Left ventricle myocardium inferior (tissue), 1 donor: Measurements from ENCODE around the gene CHRD. TPM values are rescaled to one million over a fixed set of nuclear protein-coding genes. Genes with fewer than 3 reads are reported as not detected.

ENCODE experiments used
- DNase-seq: peaks from one replicate; pipeline ENCODE4 v3.0.0-alpha.2; 2020
- H3K27ac ChIP-seq: fragments of 200-600 bp; replicated peaks from 2 replicates; pipeline ENCODE4 v1.8.0; 2021
- H3K27me3 ChIP-seq: fragments of 200-600 bp; 2 replicates; pipeline ENCODE4 v1.8.0; 2021; ENCODE audit warnings: low read depth
- H3K36me3 ChIP-seq: fragments of 200-600 bp; 2 replicates; pipeline ENCODE4 v1.8.0; 2021
- H3K4me1 ChIP-seq: fragments of 200-600 bp; 2 replicates; pipeline ENCODE4 v1.8.0; 2021
- H3K4me3 ChIP-seq: fragments of 200-600 bp; 2 replicates; pipeline ENCODE4 v1.8.0; 2021; ENCODE audit warnings: mild to moderate bottlenecking, moderate library complexity
- H3K9me3 ChIP-seq: fragments of 200-600 bp; replicated peaks from 2 replicates; pipeline ENCODE4 v1.8.0; 2021
- CTCF ChIP-seq: fragments of 200-600 bp; IDR thresholded peaks from 2 replicates; pipeline ENCODE4 v1.8.0; 2021; ENCODE audit warnings: antibody characterized with exemption, mild to moderate bottlenecking, borderline replicate concordance
- intact Hi-C: fragments of 100-400 bp; cut with micrococcal nuclease; formaldehyde crosslinking; loops from one replicate; pipeline ENCODE4 v1.11.0; 2022
- total RNA-seq: library from RNA; stranded (reverse); fragmentation: NEBNext Ultra II Directional; extraction: Animal tissue kit (Norgen Biotek cat#: 25700); gene quantifications from one replicate; pipeline ENCODE4 v1.2.1, GENCODE V29; 2021
- donor health status: DM: no; HTN: yes; CAD: no; lungs with severe emphysema.

CHRD gene
- total RNA-seq, 1 donor from 2014 or later: 6.5 TPM

DNA sequence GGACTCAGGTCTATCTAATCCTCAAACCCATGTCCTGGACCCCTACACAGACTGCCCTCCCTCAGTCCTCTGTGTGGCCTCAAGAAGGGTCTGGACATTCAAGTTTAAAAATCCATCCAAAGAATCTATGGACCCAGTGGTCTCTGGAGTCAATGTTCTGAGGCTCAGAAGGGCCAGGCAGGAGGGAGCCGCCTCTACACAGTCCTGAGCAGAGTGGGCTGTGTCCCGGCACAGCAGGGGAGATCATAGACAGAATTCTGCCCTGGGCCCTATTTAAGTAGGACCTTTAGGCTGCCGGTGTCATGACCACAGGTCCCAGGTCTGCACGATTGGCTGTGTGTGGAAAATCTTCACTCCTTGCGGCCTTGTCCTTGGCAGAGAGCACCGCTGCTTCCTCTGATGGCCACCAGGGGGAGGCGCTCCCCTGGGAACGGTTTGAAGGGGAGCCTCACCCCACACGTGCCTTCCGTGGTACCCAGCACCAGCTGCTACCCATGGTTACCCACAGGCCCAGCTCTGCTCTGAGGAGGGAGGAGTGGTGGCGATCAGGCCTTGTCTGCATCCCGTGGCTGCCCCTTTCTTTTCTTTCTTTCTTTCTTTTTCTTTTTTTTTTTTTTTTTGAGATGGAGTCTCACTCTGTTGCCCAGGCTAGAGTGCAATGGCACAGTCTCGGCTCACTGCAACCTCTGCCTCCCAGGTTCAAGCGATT is 37.9 kb downstream of the CHRD start:
- TF ChIP-seq CTCF: peak; percentile 83
- peak; percentile 52 for DNase-seq

GRCh38 chr3:184419171-184419570 is 39.3 kb downstream of the CHRD start:
- intact Hi-C loops: no loop called here
- TF ChIP-seq CTCF: no peak
- peaks cover 5% of the 10 kb centered on the region for H3K9me3 ChIP-seq

More for the DNA sequence above, 37.9 kb downstream of the CHRD start:
- Histone ChIP-seq H3K27me3 (no peaks in the 10 kb centered on the region), H3K4me3 (no peak overlapping the region), H3K36me3 (no peaks in the 10 kb centered on the region), H3K9me3 (peaks cover 5% of the 10 kb centered on the region), H3K4me1 (no peaks in the 10 kb centered on the region), H3K27ac (no peak overlapping the region)
- intact Hi-C loops: no loop called here

DNA sequence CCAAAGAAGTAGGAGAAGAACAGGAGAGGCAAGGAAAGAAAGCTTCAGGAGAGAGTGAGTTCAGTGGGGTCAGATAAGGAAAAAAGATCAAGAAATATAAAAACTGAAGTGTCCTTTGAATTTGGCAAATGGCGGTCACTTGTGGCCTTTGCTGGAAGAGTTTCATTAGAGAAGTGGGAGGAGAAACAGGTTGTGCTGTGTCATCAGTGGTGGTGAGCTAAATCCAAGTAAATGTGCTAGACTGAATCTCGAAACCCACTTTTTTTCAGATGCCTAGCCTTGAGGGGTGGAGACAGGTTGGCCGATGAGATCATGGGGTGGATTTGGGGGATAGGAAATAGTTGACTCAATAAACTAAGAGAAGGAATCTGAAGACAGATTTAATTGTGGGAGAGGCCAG is 43.7 kb downstream of the CHRD start:
- no peak for TF ChIP-seq CTCF
- Histone ChIP-seq H3K36me3 (no peaks in the 10 kb centered on the region), H3K27ac (no peak overlapping the region), H3K27me3 (peaks cover 22% of the 10 kb centered on the region), H3K9me3 (peaks cover 5% of the 10 kb centered on the region), H3K4me3 (no peak overlapping the region), H3K4me1 (no peaks in the 10 kb centered on the region)
- no peak for DNase-seq
- intact Hi-C loops: no loop called here

More at GRCh38 chr3:184419171-184419570, 39.3 kb downstream of the CHRD start:
- no peak for DNase-seq
- Histone ChIP-seq H3K27me3 (peaks cover 2% of the 10 kb centered on the region), H3K36me3 (no peaks in the 10 kb centered on the region), H3K4me3 (no peak overlapping the region), H3K27ac (no peak overlapping the region), H3K4me1 (no peaks in the 10 kb centered on the region)

DNA sequence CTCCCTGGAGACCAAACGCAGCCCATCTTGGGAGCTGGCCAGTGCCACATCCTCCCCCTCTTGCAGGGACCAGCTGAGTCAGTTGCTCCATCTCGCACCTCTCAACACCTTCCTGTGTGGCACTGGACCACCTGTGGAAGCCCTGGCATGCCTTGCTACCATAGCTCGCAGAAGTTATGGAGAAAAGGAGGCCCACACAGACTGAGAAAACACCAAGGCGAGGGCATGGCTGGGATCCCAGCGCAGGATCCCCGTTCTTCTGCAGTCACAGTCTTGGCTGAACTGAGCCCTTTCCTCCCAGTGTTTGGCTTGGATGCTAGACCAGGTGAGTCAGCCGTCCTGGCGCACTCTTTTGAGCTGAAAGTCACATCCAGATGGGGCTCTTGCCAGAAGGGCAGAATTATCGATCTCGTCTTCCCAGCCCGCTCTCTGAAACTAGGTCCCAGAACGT is 46.9 kb downstream of the CHRD start:
- Histone ChIP-seq H3K27me3 (peaks cover 22% of the 10 kb centered on the region), H3K36me3 (no peaks in the 10 kb centered on the region), H3K4me3 (no peak overlapping the region), H3K4me1 (no peaks in the 10 kb centered on the region), H3K27ac (no peak overlapping the region), H3K9me3 (peaks cover 5% of the 10 kb centered on the region)
- intact Hi-C loops: no loop called here
- TF ChIP-seq CTCF: no peak
- DNase-seq: no peak

DNA sequence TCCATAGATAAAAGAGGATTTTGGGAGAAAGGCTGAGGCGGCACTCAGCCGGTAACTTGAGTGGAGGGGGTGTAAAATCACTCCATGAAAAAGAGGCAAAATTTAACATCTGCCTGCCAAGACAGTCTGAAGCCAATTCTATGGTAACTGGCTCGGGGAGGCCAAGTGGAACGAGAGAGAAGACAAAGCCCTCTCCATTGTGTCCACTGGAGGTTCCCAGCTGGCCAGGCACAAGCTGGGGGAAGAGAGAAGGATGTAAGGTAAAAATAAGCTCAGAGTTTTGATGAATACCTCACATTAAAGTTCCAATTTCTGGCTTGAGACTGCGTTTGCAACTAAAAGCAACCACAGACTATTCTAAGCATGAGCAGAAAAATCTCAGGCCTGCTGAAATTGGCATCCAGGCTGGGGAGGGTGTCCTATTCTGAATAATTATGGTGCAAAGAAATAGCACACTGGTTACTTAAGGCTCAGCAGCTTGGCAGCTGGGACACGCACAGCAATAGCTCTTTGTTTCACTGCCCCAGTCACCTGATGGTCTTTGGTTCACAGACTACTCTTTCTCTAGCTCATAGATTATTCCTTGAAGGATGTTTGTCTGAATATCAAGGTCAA is 48.8 kb downstream of the CHRD start:
- Histone ChIP-seq H3K36me3 (no peaks in the 10 kb centered on the region), H3K27me3 (peaks cover 22% of the 10 kb centered on the region), H3K27ac (no peak overlapping the region), H3K4me1 (no peaks in the 10 kb centered on the region), H3K9me3 (no peaks in the 10 kb centered on the region), H3K4me3 (no peak overlapping the region)
- TF ChIP-seq CTCF: no peak
- intact Hi-C loops: no loop called here
- DNase-seq: no peak
